ENCODE measurements around the gene POTEB3. TPM values are rescaled to one million over a fixed set of nuclear protein-coding genes. Genes with fewer than 3 reads are reported as not detected.
"Not testable (repeated sequence)": the region's sequence is repeated elsewhere in the genome, so short reads cannot be mapped to it uniquely, and the experiment has no call there.

POTEB3 gene
- total RNA-seq, 4 donors from 2014 or later = not detected

GRCh38 chr15:21383866-21384485, 56.3 kb downstream of the POTEB3 start:
- H3K4me1 ChIP-seq; H3K27me3 ChIP-seq; H3K9me3 ChIP-seq; intact Hi-C loops (cut with DNase I; ENCODE audit: low total_unique reads); H3K4me3 ChIP-seq; in situ Hi-C loops (cut with MboI; ENCODE audit: low pct_ligation_motif_present in 1 of 4, low pct_unique_long_range_greater_than_20kb in 1 of 4, low sequenced_read_pairs in 3 of 4); H3K36me3 ChIP-seq; DNase-seq; H3K27ac ChIP-seq: not testable (repeated sequence)
- 100% methylated on average over 4 of the region's 24 CpGs; no CpG with 5 or more reads in 1 of the 2 donors for WGBS, 2 donors (ENCODE audit: low coverage in 1 of 2)

GRCh38 chr15:21373682-21374081, 66.6 kb downstream of the POTEB3 start:
- intact Hi-C loops (cut with DNase I; ENCODE audit: low total_unique reads); H3K4me1 ChIP-seq; H3K27me3 ChIP-seq; DNase-seq; H3K9me3 ChIP-seq; H3K4me3 ChIP-seq; H3K27ac ChIP-seq; H3K36me3 ChIP-seq; in situ Hi-C loops (cut with MboI; ENCODE audit: low pct_ligation_motif_present in 1 of 4, low pct_unique_long_range_greater_than_20kb in 1 of 4, low sequenced_read_pairs in 3 of 4): not testable (repeated sequence)
- 77% methylated on average over 2 of the region's 18 CpGs; no CpG with 5 or more reads in 1 of the 2 donors for WGBS, 2 donors (ENCODE audit: low coverage in 1 of 2)

GRCh38 chr15:21369177-21369576, 71.1 kb downstream of the POTEB3 start:
- H3K27ac ChIP-seq; H3K4me1 ChIP-seq; H3K4me3 ChIP-seq; DNase-seq; H3K27me3 ChIP-seq; H3K36me3 ChIP-seq; intact Hi-C loops (cut with DNase I; ENCODE audit: low total_unique reads); H3K9me3 ChIP-seq; in situ Hi-C loops (cut with MboI; ENCODE audit: low pct_ligation_motif_present in 1 of 4, low pct_unique_long_range_greater_than_20kb in 1 of 4, low sequenced_read_pairs in 3 of 4): not testable (repeated sequence)
- WGBS, 2 donors (ENCODE audit: low coverage in 1 of 2) = no CpG with 5 or more reads among the region's 26 CpGs

DNA sequence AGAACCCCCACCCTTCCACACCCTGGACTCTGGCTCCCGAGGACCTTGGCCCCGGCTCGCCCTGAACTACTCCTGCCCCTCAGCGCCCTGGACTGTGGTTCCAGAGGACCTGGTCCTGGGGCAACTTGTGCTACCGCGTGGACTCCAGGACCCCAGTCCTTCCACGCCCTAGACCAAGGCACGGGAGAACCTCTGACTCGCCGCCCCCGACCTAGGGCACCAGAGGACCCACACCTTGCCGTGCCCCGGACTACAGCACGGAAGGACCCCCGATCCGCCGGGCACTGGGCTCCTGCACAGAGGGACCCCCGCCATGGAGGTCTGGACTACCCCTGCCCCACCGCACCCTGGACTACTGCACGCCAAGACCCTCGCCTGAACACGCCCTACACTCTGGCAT, 71.7 kb downstream of the POTEB3 start:
- in situ Hi-C loops (cut with MboI; ENCODE audit: low pct_ligation_motif_present in 1 of 4, low pct_unique_long_range_greater_than_20kb in 1 of 4, low sequenced_read_pairs in 3 of 4); H3K9me3 ChIP-seq; H3K4me3 ChIP-seq; H3K4me1 ChIP-seq; H3K27me3 ChIP-seq; H3K27ac ChIP-seq; H3K36me3 ChIP-seq; DNase-seq; intact Hi-C loops (cut with DNase I; ENCODE audit: low total_unique reads): not testable (repeated sequence)
- WGBS, 2 donors (ENCODE audit: low coverage in 1 of 2) = 97% methylated on average over 14 of the region's 22 CpGs; no CpG with 5 or more reads in 1 of the 2 donors

Small RNAs within 50 kb of the gene (small RNA-seq; reads per million reads assigned to genes)
- gene GRAMD4P6 (0 reads per million in 4 donors), gene MIR3118-3 (0 reads per million in 4 donors), gene RF00026 (0 reads per million in 4 donors)
